Measurements from ENCODE around the gene DAPK1. TPM values are rescaled to one million over a fixed set of nuclear protein-coding genes. Genes with fewer than 3 reads are reported as not detected.

The DAPK1 gene
- total and polyA plus RNA-seq, 2 donors (not counting 1 experiment from before 2014, with no cell fraction given): 1.7 to 2.8 TPM

DNA sequence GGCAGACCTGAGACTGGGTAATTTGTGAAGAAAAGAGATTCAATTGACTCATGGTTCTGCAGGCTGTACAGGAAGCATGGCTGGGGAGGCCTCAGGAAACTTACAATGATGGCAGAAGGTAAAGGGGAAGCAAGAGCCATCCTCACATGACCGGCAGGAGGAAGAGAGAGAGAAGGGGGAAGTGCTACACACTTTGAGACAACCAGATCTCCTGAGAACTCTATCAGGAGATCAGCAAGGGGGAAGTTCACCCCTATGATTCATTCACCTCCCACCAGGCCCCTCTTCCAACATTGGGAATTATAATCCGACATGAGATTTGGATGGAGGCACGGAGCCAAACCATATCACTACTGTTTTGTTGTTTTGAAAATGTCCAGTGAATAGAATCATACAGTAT, 110.2 kb downstream of the DAPK1 start:
- DNase-seq (no peak), ATAC-seq (ENCODE audit: low read depth) (no peak)
- H3K79me2 ChIP-seq (ENCODE audit: control insufficient read depth, insufficient read depth, low read length): no peaks in the 10 kb centered on the region
- ChIA-PET POLR2A (no interaction called here), CTCF (no interaction called here)
- H3K36me3 ChIP-seq (replicated peaks in 1 of 2; ENCODE audit: control extremely low read depth in 1 of 2, control insufficient read depth in 1 of 2, extremely low read depth in 1 of 2, insufficient read depth in 2 of 2, low read length in 1 of 2): no peaks in the 10 kb centered on the region
- no peak overlapping the region for H3K27ac ChIP-seq (ENCODE audit: low read length in 2 of 2)
- H3K27ac Mint-ChIP-seq: no peak overlapping the region
- no peak overlapping the region for H3K4me2 ChIP-seq (replicated peaks; ENCODE audit: low read depth, low read length, poor library complexity, severe bottlenecking)
- no peak overlapping the region for H3K4me3 Mint-ChIP-seq
- peaks cover 0 to 8% (median 2%) of the 10 kb centered on the region in 4 experiments for H3K27me3 ChIP-seq (replicated peaks in 1 of 4; ENCODE audit: control extremely low read depth in 1 of 4, control insufficient read depth in 3 of 4, insufficient read depth in 4 of 4, low read length in 3 of 4)
- intact Hi-C loops (cut with micrococcal nuclease): no loop called here
- no peak overlapping the region for H3K9ac ChIP-seq (ENCODE audit: low read length)
- H2AFZ ChIP-seq (ENCODE audit: insufficient read depth, low read depth, low read length, poor library complexity, severe bottlenecking): no peak overlapping the region
- peaks cover 6% of the 10 kb centered on the region for H3K9me3 Mint-ChIP-seq (ENCODE audit: insufficient read depth)
- H3K9me3 ChIP-seq (ENCODE audit: control extremely low read depth in 1 of 3, control insufficient read depth in 2 of 3, insufficient read depth in 1 of 3, low read length in 2 of 3): peaks cover 0 to 15% (median 1%) of the 10 kb centered on the region in 3 donors
- TF ChIP-seq EZH2 (IDR thresholded peaks at IDR 0.05; ENCODE audit: borderline replicate concordance, insufficient read depth, low read depth, low read length, poor library complexity, severe bottlenecking): no peak
- TF ChIP-seq, protein P1, sequence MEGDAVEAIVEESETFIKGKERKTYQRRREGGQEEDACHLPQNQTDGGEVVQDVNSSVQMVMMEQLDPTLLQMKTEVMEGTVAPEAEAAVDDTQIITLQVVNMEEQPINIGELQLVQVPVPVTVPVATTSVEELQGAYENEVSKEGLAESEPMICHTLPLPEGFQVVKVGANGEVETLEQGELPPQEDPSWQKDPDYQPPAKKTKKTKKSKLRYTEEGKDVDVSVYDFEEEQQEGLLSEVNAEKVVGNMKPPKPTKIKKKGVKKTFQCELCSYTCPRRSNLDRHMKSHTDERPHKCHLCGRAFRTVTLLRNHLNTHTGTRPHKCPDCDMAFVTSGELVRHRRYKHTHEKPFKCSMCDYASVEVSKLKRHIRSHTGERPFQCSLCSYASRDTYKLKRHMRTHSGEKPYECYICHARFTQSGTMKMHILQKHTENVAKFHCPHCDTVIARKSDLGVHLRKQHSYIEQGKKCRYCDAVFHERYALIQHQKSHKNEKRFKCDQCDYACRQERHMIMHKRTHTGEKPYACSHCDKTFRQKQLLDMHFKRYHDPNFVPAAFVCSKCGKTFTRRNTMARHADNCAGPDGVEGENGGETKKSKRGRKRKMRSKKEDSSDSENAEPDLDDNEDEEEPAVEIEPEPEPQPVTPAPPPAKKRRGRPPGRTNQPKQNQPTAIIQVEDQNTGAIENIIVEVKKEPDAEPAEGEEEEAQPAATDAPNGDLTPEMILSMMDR (IDR thresholded peaks at IDR 0.05): no peak
- peaks cover 4% of the 10 kb centered on the region for H3K27me3 Mint-ChIP-seq
- H3K4me1 Mint-ChIP-seq: no peaks in the 10 kb centered on the region
- H4K20me1 ChIP-seq (ENCODE audit: control insufficient read depth, insufficient read depth, low read length, poor library complexity, severe bottlenecking): no peaks in the 10 kb centered on the region
- H3K4me1 ChIP-seq (ENCODE audit: control insufficient read depth in 2 of 2, insufficient read depth in 2 of 2, low read length in 2 of 2): no peaks in the 10 kb centered on the region
- no peak overlapping the region for H3K4me3 ChIP-seq (ENCODE audit: control extremely low read depth in 1 of 5, extremely low read depth in 1 of 5, insufficient read depth in 1 of 5, low read depth in 2 of 5, low read length in 4 of 5)
- WGBS (ENCODE audit: insufficient coverage): no CpG with 5 or more reads among the region's 3 CpGs

DNA sequence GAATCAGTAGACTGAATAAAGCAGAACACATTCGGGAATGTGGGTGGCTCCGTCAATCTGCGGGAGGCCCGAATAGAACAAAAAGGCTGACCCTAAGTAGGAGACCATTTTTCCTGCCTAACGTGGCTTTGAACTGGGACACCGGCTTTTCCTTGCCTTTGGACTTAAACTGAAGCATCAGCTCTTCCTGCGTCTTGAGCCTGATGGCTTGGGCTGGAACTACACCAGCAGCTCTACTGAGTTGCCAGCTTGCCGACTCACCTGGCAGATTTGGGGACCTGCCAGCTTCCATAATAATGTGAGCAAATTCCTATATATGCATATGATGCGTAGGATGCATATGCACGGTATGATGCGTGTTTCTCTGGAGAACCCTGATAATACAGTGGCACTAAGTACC, 111.3 kb downstream of the DAPK1 start:
- H3K9ac ChIP-seq (ENCODE audit: low read length): no peak overlapping the region
- peaks cover 4% of the 10 kb centered on the region for H3K27me3 Mint-ChIP-seq
- no peaks in the 10 kb centered on the region for H3K36me3 ChIP-seq (replicated peaks in 1 of 2; ENCODE audit: control extremely low read depth in 1 of 2, control insufficient read depth in 1 of 2, extremely low read depth in 1 of 2, insufficient read depth in 2 of 2, low read length in 1 of 2)
- no peak for TF ChIP-seq EZH2 (IDR thresholded peaks at IDR 0.05; ENCODE audit: borderline replicate concordance, insufficient read depth, low read depth, low read length, poor library complexity, severe bottlenecking)
- TF ChIP-seq, protein P1 (IDR thresholded peaks at IDR 0.05): no peak
- peaks cover 0 to 15% (median 1%) of the 10 kb centered on the region in 3 donors for H3K9me3 ChIP-seq (ENCODE audit: control extremely low read depth in 1 of 3, control insufficient read depth in 2 of 3, insufficient read depth in 1 of 3, low read length in 2 of 3)
- ATAC-seq (ENCODE audit: low read depth) (no peak), DNase-seq (no peak)
- no peaks in the 10 kb centered on the region for H3K79me2 ChIP-seq (ENCODE audit: control insufficient read depth, insufficient read depth, low read length)
- no peak overlapping the region for H3K4me3 ChIP-seq (ENCODE audit: control extremely low read depth in 1 of 5, extremely low read depth in 1 of 5, insufficient read depth in 1 of 5, low read depth in 2 of 5, low read length in 4 of 5)
- no peaks in the 10 kb centered on the region for H4K20me1 ChIP-seq (ENCODE audit: control insufficient read depth, insufficient read depth, low read length, poor library complexity, severe bottlenecking)
- H2AFZ ChIP-seq (ENCODE audit: insufficient read depth, low read depth, low read length, poor library complexity, severe bottlenecking): no peak overlapping the region
- H3K27me3 ChIP-seq (replicated peaks in 1 of 4; ENCODE audit: control extremely low read depth in 1 of 4, control insufficient read depth in 3 of 4, insufficient read depth in 4 of 4, low read length in 3 of 4): peaks cover 0 to 8% (median 2%) of the 10 kb centered on the region in 4 experiments
- H3K4me1 Mint-ChIP-seq: no peaks in the 10 kb centered on the region
- no peak overlapping the region for H3K27ac Mint-ChIP-seq
- H3K4me2 ChIP-seq (replicated peaks; ENCODE audit: low read depth, low read length, poor library complexity, severe bottlenecking): no peak overlapping the region
- 91% methylated on average over 8 of the region's 11 CpGs for WGBS (ENCODE audit: insufficient coverage)
- ChIA-PET POLR2A (no interaction called here), CTCF (no interaction called here)
- H3K4me1 ChIP-seq (ENCODE audit: control insufficient read depth in 2 of 2, insufficient read depth in 2 of 2, low read length in 2 of 2): no peaks in the 10 kb centered on the region
- intact Hi-C loops (cut with micrococcal nuclease): no loop called here
- H3K9me3 Mint-ChIP-seq (ENCODE audit: insufficient read depth): peaks cover 6% of the 10 kb centered on the region
- no peak overlapping the region for H3K27ac ChIP-seq (ENCODE audit: low read length in 2 of 2)
- no peak overlapping the region for H3K4me3 Mint-ChIP-seq
